Measurements from ENCODE around the gene LONP2.

The LONP2 gene

GRCh38 chr16:48206594-48207242 lies 37.4 kb upstream of the LONP2 start:
- no peak for TF ChIP-seq CTCF (IDR thresholded peaks at IDR 0.05; ENCODE audit: extremely low read depth, insufficient read depth, missing control alignments)
- no peak for DNase-seq (ENCODE audit: low spot score)
- in situ Hi-C loops (cut with MboI; ENCODE audit: low pct_unique_long_range_greater_than_20kb, low sequenced_read_pairs, unreplicated experiment) = no loop called here

GRCh38 chr16:48210747-48211146 lies 33.4 kb upstream of the LONP2 start:
- DNase-seq (ENCODE audit: low spot score) = no peak
- in situ Hi-C loops (cut with MboI; ENCODE audit: low pct_unique_long_range_greater_than_20kb, low sequenced_read_pairs, unreplicated experiment) = no loop called here
- no peak for TF ChIP-seq CTCF (IDR thresholded peaks at IDR 0.05; ENCODE audit: extremely low read depth, insufficient read depth, missing control alignments)

- in situ Hi-C loops (cut with MboI; ENCODE audit: low pct_unique_long_range_greater_than_20kb, low sequenced_read_pairs, unreplicated experiment) = no loop called here
- DNase-seq (ENCODE audit: low spot score) = no peak
- TF ChIP-seq CTCF (IDR thresholded peaks at IDR 0.05; ENCODE audit: extremely low read depth, insufficient read depth, missing control alignments) = no peak
Observed at GRCh38 chr16:48212033-48212432, 32.1 kb upstream of the LONP2 start.

- in situ Hi-C loops (cut with MboI; ENCODE audit: low pct_unique_long_range_greater_than_20kb, low sequenced_read_pairs, unreplicated experiment) = no loop called here
- no peak for DNase-seq (ENCODE audit: low spot score)
- no peak for TF ChIP-seq CTCF (IDR thresholded peaks at IDR 0.05; ENCODE audit: extremely low read depth, insufficient read depth, missing control alignments)
Observed at GRCh38 chr16:48215738-48216137, 28.4 kb upstream of the LONP2 start.

- TF ChIP-seq CTCF (IDR thresholded peaks at IDR 0.05; ENCODE audit: extremely low read depth, insufficient read depth, missing control alignments) = no peak
- in situ Hi-C loops (cut with MboI; ENCODE audit: low pct_unique_long_range_greater_than_20kb, low sequenced_read_pairs, unreplicated experiment) = no loop called here
- DNase-seq (ENCODE audit: low spot score) = no peak
Observed at GRCh38 chr16:48217708-48218107, 26.4 kb upstream of the LONP2 start.

- no peak for TF ChIP-seq CTCF (IDR thresholded peaks at IDR 0.05; ENCODE audit: extremely low read depth, insufficient read depth, missing control alignments)
- in situ Hi-C loops (cut with MboI; ENCODE audit: low pct_unique_long_range_greater_than_20kb, low sequenced_read_pairs, unreplicated experiment) = no loop called here
- DNase-seq (ENCODE audit: low spot score) = no peak
Observed at GRCh38 chr16:48218473-48218872, 25.6 kb upstream of the LONP2 start.
